ENCODE results near the gene TCF7L2. TPM values are rescaled to one million over a fixed set of nuclear protein-coding genes. Genes with fewer than 3 reads are reported as not detected.

The TCF7L2 gene
- total and polyA plus RNA-seq, 9 of the 15 experiments (the other 6 are each of a cell fraction or from before 2014, with no cell fraction given): 0.32 to 2.8 (median 0.92) TPM

DNA sequence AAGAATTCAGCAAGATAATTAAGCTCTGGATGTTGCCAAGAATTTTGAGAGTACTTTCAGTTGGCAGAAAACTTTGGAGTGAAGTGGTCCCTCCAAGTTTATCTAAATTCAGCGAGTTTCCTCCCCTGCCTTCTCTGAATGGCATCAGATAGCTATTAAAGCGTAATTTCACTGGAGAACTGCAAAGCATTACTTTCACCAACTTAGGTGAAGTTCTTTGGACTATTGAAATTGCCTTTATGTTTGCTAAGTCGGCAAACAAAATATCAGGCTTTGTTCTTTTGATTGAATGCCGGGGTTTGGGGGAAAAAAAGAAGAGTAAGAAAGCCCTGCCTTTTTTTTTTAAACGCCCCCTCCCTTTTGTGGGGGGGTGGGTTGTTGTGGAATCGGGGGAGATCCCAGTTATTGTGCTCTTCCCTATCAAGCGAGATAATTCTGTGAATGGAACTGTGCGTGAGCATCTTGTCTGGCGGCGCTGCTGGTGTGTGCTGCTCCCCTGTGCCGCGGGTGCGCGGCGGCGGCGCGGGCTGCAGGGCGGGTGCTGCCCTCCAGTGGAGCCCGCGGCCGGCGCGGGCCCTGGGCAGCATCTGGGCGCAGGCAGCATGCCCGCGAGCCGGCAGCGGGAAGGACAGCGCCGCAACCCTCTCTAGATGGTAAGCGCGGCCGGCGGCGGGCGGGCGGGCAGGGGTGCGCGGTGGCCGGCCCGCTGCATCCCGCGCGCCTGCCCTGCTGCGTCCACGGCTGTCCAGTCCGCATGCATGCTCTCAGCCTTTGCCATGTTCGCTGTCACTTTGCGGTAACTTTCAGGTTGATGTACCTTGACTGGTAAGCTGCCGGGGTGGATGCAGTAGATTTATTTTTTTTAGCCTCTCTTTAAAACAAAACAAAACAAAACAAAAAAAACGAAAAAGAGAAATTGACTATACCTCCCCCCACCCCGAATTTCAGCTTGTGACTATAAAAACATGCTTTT lies 176.5 kb downstream of the TCF7L2 start (continued):
- TF ChIP-seq, protein P1, sequence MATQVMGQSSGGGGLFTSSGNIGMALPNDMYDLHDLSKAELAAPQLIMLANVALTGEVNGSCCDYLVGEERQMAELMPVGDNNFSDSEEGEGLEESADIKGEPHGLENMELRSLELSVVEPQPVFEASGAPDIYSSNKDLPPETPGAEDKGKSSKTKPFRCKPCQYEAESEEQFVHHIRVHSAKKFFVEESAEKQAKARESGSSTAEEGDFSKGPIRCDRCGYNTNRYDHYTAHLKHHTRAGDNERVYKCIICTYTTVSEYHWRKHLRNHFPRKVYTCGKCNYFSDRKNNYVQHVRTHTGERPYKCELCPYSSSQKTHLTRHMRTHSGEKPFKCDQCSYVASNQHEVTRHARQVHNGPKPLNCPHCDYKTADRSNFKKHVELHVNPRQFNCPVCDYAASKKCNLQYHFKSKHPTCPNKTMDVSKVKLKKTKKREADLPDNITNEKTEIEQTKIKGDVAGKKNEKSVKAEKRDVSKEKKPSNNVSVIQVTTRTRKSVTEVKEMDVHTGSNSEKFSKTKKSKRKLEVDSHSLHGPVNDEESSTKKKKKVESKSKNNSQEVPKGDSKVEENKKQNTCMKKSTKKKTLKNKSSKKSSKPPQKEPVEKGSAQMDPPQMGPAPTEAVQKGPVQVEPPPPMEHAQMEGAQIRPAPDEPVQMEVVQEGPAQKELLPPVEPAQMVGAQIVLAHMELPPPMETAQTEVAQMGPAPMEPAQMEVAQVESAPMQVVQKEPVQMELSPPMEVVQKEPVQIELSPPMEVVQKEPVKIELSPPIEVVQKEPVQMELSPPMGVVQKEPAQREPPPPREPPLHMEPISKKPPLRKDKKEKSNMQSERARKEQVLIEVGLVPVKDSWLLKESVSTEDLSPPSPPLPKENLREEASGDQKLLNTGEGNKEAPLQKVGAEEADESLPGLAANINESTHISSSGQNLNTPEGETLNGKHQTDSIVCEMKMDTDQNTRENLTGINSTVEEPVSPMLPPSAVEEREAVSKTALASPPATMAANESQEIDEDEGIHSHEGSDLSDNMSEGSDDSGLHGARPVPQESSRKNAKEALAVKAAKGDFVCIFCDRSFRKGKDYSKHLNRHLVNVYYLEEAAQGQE (IDR thresholded peaks at IDR 0.05; ENCODE audit: borderline replicate concordance): peak; percentile 36; the same call in 1 of the 2 replicates
- TF ChIP-seq, protein P1 (CRISPR knock-in tag; IDR thresholded peaks at IDR 0.05; ENCODE audit: low read depth): no peak
- TF ChIP-seq ZNF165 (CRISPR knock-in tag; IDR thresholded peaks at IDR 0.05; ENCODE audit: borderline replicate concordance): no peak
- TF ChIP-seq, protein P2, sequence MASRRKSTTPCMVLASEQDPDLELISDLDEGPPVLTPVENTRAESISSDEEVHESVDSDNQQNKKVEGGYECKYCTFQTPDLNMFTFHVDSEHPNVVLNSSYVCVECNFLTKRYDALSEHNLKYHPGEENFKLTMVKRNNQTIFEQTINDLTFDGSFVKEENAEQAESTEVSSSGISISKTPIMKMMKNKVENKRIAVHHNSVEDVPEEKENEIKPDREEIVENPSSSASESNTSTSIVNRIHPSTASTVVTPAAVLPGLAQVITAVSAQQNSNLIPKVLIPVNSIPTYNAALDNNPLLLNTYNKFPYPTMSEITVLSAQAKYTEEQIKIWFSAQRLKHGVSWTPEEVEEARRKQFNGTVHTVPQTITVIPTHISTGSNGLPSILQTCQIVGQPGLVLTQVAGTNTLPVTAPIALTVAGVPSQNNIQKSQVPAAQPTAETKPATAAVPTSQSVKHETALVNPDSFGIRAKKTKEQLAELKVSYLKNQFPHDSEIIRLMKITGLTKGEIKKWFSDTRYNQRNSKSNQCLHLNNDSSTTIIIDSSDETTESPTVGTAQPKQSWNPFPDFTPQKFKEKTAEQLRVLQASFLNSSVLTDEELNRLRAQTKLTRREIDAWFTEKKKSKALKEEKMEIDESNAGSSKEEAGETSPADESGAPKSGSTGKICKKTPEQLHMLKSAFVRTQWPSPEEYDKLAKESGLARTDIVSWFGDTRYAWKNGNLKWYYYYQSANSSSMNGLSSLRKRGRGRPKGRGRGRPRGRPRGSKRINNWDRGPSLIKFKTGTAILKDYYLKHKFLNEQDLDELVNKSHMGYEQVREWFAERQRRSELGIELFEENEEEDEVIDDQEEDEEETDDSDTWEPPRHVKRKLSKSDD (conservative IDR thresholded peaks at IDR 0.05; ENCODE audit: low read length): no peak
- no peak for TF ChIP-seq EP400 (IDR thresholded peaks at IDR 0.05)
- TF ChIP-seq C11orf30 (IDR thresholded peaks at IDR 0.05; ENCODE audit: low read depth): no peak
- TF ChIP-seq, protein P3, sequence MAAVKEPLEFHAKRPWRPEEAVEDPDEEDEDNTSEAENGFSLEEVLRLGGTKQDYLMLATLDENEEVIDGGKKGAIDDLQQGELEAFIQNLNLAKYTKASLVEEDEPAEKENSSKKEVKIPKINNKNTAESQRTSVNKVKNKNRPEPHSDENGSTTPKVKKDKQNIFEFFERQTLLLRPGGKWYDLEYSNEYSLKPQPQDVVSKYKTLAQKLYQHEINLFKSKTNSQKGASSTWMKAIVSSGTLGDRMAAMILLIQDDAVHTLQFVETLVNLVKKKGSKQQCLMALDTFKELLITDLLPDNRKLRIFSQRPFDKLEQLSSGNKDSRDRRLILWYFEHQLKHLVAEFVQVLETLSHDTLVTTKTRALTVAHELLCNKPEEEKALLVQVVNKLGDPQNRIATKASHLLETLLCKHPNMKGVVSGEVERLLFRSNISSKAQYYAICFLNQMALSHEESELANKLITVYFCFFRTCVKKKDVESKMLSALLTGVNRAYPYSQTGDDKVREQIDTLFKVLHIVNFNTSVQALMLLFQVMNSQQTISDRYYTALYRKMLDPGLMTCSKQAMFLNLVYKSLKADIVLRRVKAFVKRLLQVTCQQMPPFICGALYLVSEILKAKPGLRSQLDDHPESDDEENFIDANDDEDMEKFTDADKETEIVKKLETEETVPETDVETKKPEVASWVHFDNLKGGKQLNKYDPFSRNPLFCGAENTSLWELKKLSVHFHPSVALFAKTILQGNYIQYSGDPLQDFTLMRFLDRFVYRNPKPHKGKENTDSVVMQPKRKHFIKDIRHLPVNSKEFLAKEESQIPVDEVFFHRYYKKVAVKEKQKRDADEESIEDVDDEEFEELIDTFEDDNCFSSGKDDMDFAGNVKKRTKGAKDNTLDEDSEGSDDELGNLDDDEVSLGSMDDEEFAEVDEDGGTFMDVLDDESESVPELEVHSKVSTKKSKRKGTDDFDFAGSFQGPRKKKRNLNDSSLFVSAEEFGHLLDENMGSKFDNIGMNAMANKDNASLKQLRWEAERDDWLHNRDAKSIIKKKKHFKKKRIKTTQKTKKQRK (IDR thresholded peaks at IDR 0.05; ENCODE audit: borderline replicate concordance, low read depth, low read length): no peak
